Measurements from ENCODE around the gene AGPAT1.
"Not testable (repeated sequence)": the region's sequence is repeated elsewhere in the genome, so short reads cannot be mapped to it uniquely, and the experiment has no call there.

AGPAT1 gene

GRCh38 chr6:32175711-32176475 lies at the start of gene AGPAT1:
AGPAT1 (minus strand) TSS chr6:32176084; CDS start chr6:32171496, 4,588 bp downstream.
- DNase-seq (ENCODE audit: extremely low read depth in 1 of 2, low read depth in 1 of 2) = peak; percentile 89 to 95

GRCh38 chr6:32224696-32225095 lies 48.8 kb upstream of the AGPAT1 start:
- no peak for DNase-seq (ENCODE audit: extremely low read depth in 1 of 2, low read depth in 1 of 2)

- no peak for DNase-seq (ENCODE audit: extremely low read depth in 1 of 2, low read depth in 1 of 2)
These were observed 47.7 kb upstream of the AGPAT1 start, which contains the start of gene NOTCH4 for GRCh38 chr6:32223258-32224235. NOTCH4 (minus strand) TSS chr6:32224067; CDS start chr6:32223928, 139 bp downstream.

- no peak for DNase-seq (ENCODE audit: extremely low read depth in 1 of 2, low read depth in 1 of 2)
These were observed 46.7 kb upstream of the AGPAT1 start for GRCh38 chr6:32222333-32223230.

- no peak for DNase-seq (ENCODE audit: extremely low read depth in 1 of 2, low read depth in 1 of 2)
These were observed 44.1 kb upstream of the AGPAT1 start for GRCh38 chr6:32220021-32220420.

- DNase-seq (ENCODE audit: extremely low read depth in 1 of 2, low read depth in 1 of 2) = no peak
These were observed 42.3 kb upstream of the AGPAT1 start for GRCh38 chr6:32218167-32218566.

- no peak for DNase-seq (ENCODE audit: extremely low read depth in 1 of 2, low read depth in 1 of 2)
These were observed 41.1 kb upstream of the AGPAT1 start for GRCh38 chr6:32216998-32217397.

- no peak for DNase-seq (ENCODE audit: extremely low read depth in 1 of 2, low read depth in 1 of 2)
These were observed 40.4 kb upstream of the AGPAT1 start for GRCh38 chr6:32216285-32216684.

- no peak for DNase-seq (ENCODE audit: extremely low read depth in 1 of 2, low read depth in 1 of 2)
These were observed 39.7 kb upstream of the AGPAT1 start for GRCh38 chr6:32215617-32216016.

- DNase-seq (ENCODE audit: extremely low read depth in 1 of 2, low read depth in 1 of 2) = no peak
These were observed 38.2 kb upstream of the AGPAT1 start for GRCh38 chr6:32214126-32214525.

- DNase-seq (ENCODE audit: extremely low read depth in 1 of 2, low read depth in 1 of 2) = no peak
These were observed 37.8 kb upstream of the AGPAT1 start for GRCh38 chr6:32213649-32214048.

GRCh38 chr6:32212076-32212760 lies 36.3 kb upstream of the AGPAT1 start:
- DNase-seq (ENCODE audit: extremely low read depth in 1 of 2, low read depth in 1 of 2) = no peak

- not testable (repeated sequence) for DNase-seq (ENCODE audit: extremely low read depth in 1 of 2, low read depth in 1 of 2)
These were observed 35.5 kb upstream of the AGPAT1 start for GRCh38 chr6:32211432-32211831.

- no peak for DNase-seq (ENCODE audit: extremely low read depth in 1 of 2, low read depth in 1 of 2)
These were observed 34.3 kb upstream of the AGPAT1 start for GRCh38 chr6:32210191-32210601.

GRCh38 chr6:32208996-32209395 lies 33.1 kb upstream of the AGPAT1 start:
- no peak for DNase-seq (ENCODE audit: extremely low read depth in 1 of 2, low read depth in 1 of 2)

- DNase-seq (ENCODE audit: extremely low read depth in 1 of 2, low read depth in 1 of 2) = no peak
These were observed 28.4 kb upstream of the AGPAT1 start for GRCh38 chr6:32204268-32204715.

GRCh38 chr6:32203426-32204267 lies 27.8 kb upstream of the AGPAT1 start:
- DNase-seq (ENCODE audit: extremely low read depth in 1 of 2, low read depth in 1 of 2) = no peak

GRCh38 chr6:32202186-32202585 lies 26.3 kb upstream of the AGPAT1 start:
- DNase-seq (ENCODE audit: extremely low read depth in 1 of 2, low read depth in 1 of 2) = no peak
